Neural progenitor cell (in vitro differentiated cells): Measurements from ENCODE around the gene CDC26. TPM values are rescaled to one million over a fixed set of nuclear protein-coding genes. Genes with fewer than 3 reads are reported as not detected.
"Not testable (repeated sequence)": the region's sequence is repeated elsewhere in the genome, so short reads cannot be mapped to it uniquely, and the experiment has no call there.

ENCODE experiments used
- DNase-seq: peaks from one replicate; pipeline ENCODE4 v3.0.0-alpha.2; 2016; ENCODE audit warnings: low spot score
- H2AFZ ChIP-seq: fragments of 200-600 bp; sonication (generic); replicated peaks from 2 replicates; pipeline ENCODE4 v1.6.1; 2016; ENCODE audit warnings: antibody characterized with exemption
- H3F3A ChIP-seq: fragments of 200-600 bp; sonication (generic); 2 replicates; pipeline ENCODE4 v1.6.1; 2016; ENCODE audit warnings: antibody characterized with exemption, low read depth
- H3K27ac ChIP-seq: fragments of 200-600 bp; sonication (generic); 2 replicates; pipeline ENCODE4 v1.5.1; 2016; ENCODE audit warnings: mild to moderate bottlenecking
- H3K27me3 ChIP-seq: fragments of 200-600 bp; sonication (generic); 2 replicates; pipeline ENCODE4 v1.6.1; 2016; ENCODE audit warnings: mild to moderate bottlenecking, moderate library complexity
- H3K36me3 ChIP-seq: fragments of 200-600 bp; sonication (generic); 2 replicates; pipeline ENCODE4 v1.5.1; 2016
- H3K4me1 ChIP-seq: fragments of 200-600 bp; sonication (generic); 2 replicates; pipeline ENCODE4 v1.6.1; 2016; ENCODE audit warnings: mixed run types
- H3K4me2 ChIP-seq: fragments of 200-600 bp; sonication (generic); 2 replicates; pipeline ENCODE4 v1.6.1; 2016
- H3K4me3 ChIP-seq: fragments of 200-600 bp; sonication (generic); 2 replicates; pipeline ENCODE4 v1.5.1; 2016
- H3K79me2 ChIP-seq: fragments of 200-600 bp; sonication (generic); 2 replicates; pipeline ENCODE4 v1.6.1; 2016; ENCODE audit warnings: low read depth
- H3K9ac ChIP-seq: fragments of 200-600 bp; sonication (generic); 2 replicates; pipeline ENCODE4 v1.6.1; 2016
- H3K9me3 ChIP-seq: fragments of 200-600 bp; sonication (generic); 2 replicates; pipeline ENCODE4 v1.5.1; 2016; ENCODE audit warnings: low read depth
- H4K20me1 ChIP-seq: fragments of 200-600 bp; sonication (generic); 2 replicates; pipeline ENCODE4 v1.6.1; 2016; ENCODE audit warnings: low read depth
- H3K27ac Mint-ChIP-seq: 3 replicates; pipeline ENCODE4 v1.8.0; 2021; ENCODE audit warnings: mixed read lengths
- H3K27me3 Mint-ChIP-seq: 2 replicates; pipeline ENCODE4 v1.8.0; 2022; ENCODE audit warnings: low read depth, mild to moderate bottlenecking, inconsistent platforms, moderate library complexity, mixed read lengths; ENCODE audit not compliant: insufficient read depth
- H3K36me3 Mint-ChIP-seq: 3 replicates; pipeline ENCODE4 v1.8.0; 2021; ENCODE audit warnings: mixed read lengths
- H3K4me1 Mint-ChIP-seq: 3 replicates; pipeline ENCODE4 v1.8.0; 2021; ENCODE audit warnings: mixed read lengths
- H3K4me3 Mint-ChIP-seq: 3 replicates; pipeline ENCODE4 v1.8.0; 2021; ENCODE audit warnings: mild to moderate bottlenecking, moderate library complexity, mixed read lengths
- H3K9me3 Mint-ChIP-seq: 3 replicates; pipeline ENCODE4 v1.8.0; 2020; ENCODE audit warnings: mixed read lengths
- CTCF ChIP-seq: fragments of 200-600 bp; sonication (generic); IDR thresholded peaks from 2 replicates; pipeline ENCODE4 v1.5.1; 2017; ENCODE audit warnings: antibody characterized with exemption, mild to moderate bottlenecking
- EZH2 ChIP-seq: fragments of 200-600 bp; sonication (generic); IDR thresholded peaks from 2 replicates; pipeline ENCODE4 v1.6.1; 2017; ENCODE audit warnings: antibody characterized with exemption, mild to moderate bottlenecking, moderate library complexity
- EZH2phosphoT487 ChIP-seq: fragments of 200-600 bp; sonication (generic); IDR thresholded peaks from 2 replicates; pipeline ENCODE4 v1.6.1; 2017; ENCODE audit warnings: antibody characterized with exemption
- total RNA-seq: library from RNA; depleted of rRNA; stranded (reverse); fragments of >200 nt; gene quantifications from 2 replicates; pipeline ENCODE4 v1.2.3, GENCODE V29; 2015; ENCODE audit warnings: low replicate concordance

The CDC26 gene
- total RNA-seq, 1 donor from 2014 or later, result 94.4 TPM

- TF ChIP-seq CTCF, result no peak
- no peak for TF ChIP-seq EZH2phosphoT487
- TF ChIP-seq EZH2, result no peak
- H3K4me3 ChIP-seq, result no peak overlapping the region
- no peaks in the 10 kb centered on the region for H3K4me1 ChIP-seq
- no peaks in the 10 kb centered on the region for H3K9me3 ChIP-seq
- no peaks in the 10 kb centered on the region for H4K20me1 ChIP-seq
- Mint-ChIP-seq H3K36me3 (peaks cover 27% of the 10 kb centered on the region), H3K9me3 (no peaks in the 10 kb centered on the region), H3K4me3 (no peak overlapping the region), H3K4me1 (no peaks in the 10 kb centered on the region), H3K27me3 (no peaks in the 10 kb centered on the region), H3K27ac (no peak overlapping the region)
- peaks cover 3% of the 10 kb centered on the region for H3K36me3 ChIP-seq
- no peaks in the 10 kb centered on the region for H3F3A ChIP-seq
- no peaks in the 10 kb centered on the region for H3K27me3 ChIP-seq
- no peak for DNase-seq
- H3K9ac ChIP-seq, result no peak overlapping the region
- no peak overlapping the region for H2AFZ ChIP-seq
- H3K4me2 ChIP-seq, result no peak overlapping the region
- H3K27ac ChIP-seq, result no peak overlapping the region
- H3K79me2 ChIP-seq, result no peaks in the 10 kb centered on the region
Observed at GRCh38 chr9:113257863-113258262, 17.5 kb downstream of the CDC26 start.

- TF ChIP-seq CTCF, result no peak
- TF ChIP-seq EZH2phosphoT487, result no peak
- TF ChIP-seq EZH2, result no peak
- Histone ChIP-seq H4K20me1 (no peaks in the 10 kb centered on the region), H3K27ac (no peak overlapping the region), H3K4me2 (no peak overlapping the region), H3K4me1 (no peaks in the 10 kb centered on the region), H3K36me3 (peaks cover 3% of the 10 kb centered on the region), H3F3A (no peaks in the 10 kb centered on the region), H3K9ac (no peak overlapping the region), H3K9me3 (no peaks in the 10 kb centered on the region), H3K4me3 (no peak overlapping the region), H3K79me2 (no peaks in the 10 kb centered on the region), H2AFZ (no peak overlapping the region), H3K27me3 (no peaks in the 10 kb centered on the region)
- H3K4me1 Mint-ChIP-seq, result no peaks in the 10 kb centered on the region
- H3K4me3 Mint-ChIP-seq, result no peak overlapping the region
- DNase-seq, result no peak
- no peak overlapping the region for H3K27ac Mint-ChIP-seq
- no peaks in the 10 kb centered on the region for H3K27me3 Mint-ChIP-seq
- H3K9me3 Mint-ChIP-seq, result peaks cover 4% of the 10 kb centered on the region
- H3K36me3 Mint-ChIP-seq, result peaks cover 23% of the 10 kb centered on the region
Observed at GRCh38 chr9:113255438-113255837, 19.9 kb downstream of the CDC26 start.

DNA sequence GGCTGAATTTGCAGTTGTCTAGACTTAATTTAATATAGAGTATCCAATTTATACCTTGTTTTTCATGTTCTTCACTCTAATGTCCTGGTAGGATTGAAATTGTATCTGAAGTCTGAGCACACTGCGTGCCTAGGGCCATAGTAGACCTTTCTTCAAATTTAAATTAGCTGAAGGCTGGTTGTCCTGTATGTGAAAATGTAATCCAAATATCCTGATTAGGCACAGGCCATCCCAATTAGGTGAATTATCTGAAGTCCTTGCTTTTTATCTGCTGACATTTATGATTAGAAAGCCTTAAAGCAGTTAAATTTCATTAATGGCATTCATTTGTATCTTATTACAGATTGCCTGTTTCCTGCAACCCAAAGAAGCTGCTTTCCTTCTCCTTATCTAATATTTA is 20.4 kb downstream of the CDC26 start:
- Histone ChIP-seq H3K9me3 (no peaks in the 10 kb centered on the region), H3K4me1 (no peaks in the 10 kb centered on the region), H2AFZ (no peak overlapping the region), H3K79me2 (no peaks in the 10 kb centered on the region), H3K27ac (no peak overlapping the region), H4K20me1 (no peaks in the 10 kb centered on the region), H3K36me3 (peaks cover 3% of the 10 kb centered on the region), H3K9ac (no peak overlapping the region), H3K4me3 (no peak overlapping the region), H3K4me2 (no peak overlapping the region), H3F3A (no peaks in the 10 kb centered on the region), H3K27me3 (no peaks in the 10 kb centered on the region)
- DNase-seq, result no peak
- Mint-ChIP-seq H3K4me1 (no peaks in the 10 kb centered on the region), H3K36me3 (peaks cover 18% of the 10 kb centered on the region), H3K9me3 (peaks cover 4% of the 10 kb centered on the region), H3K4me3 (no peak overlapping the region), H3K27me3 (no peaks in the 10 kb centered on the region), H3K27ac (no peak overlapping the region)
- TF ChIP-seq EZH2phosphoT487 (no peak), CTCF (no peak), EZH2 (no peak)

- no peak overlapping the region for H3K4me3 ChIP-seq
- no peaks in the 10 kb centered on the region for H3K36me3 ChIP-seq
- TF ChIP-seq CTCF (no peak), EZH2phosphoT487 (no peak), EZH2 (no peak)
- no peak for DNase-seq
- H4K20me1 ChIP-seq, result no peaks in the 10 kb centered on the region
- no peak overlapping the region for H3K27ac Mint-ChIP-seq
- H3K4me1 ChIP-seq, result no peaks in the 10 kb centered on the region
- no peaks in the 10 kb centered on the region for H3K27me3 ChIP-seq
- H3K79me2 ChIP-seq, result no peaks in the 10 kb centered on the region
- peaks cover 13% of the 10 kb centered on the region for H3K36me3 Mint-ChIP-seq
- no peak overlapping the region for H3K9ac ChIP-seq
- peaks cover 11% of the 10 kb centered on the region for H3K9me3 Mint-ChIP-seq
- H3K4me3 Mint-ChIP-seq, result no peak overlapping the region
- H3K4me1 Mint-ChIP-seq, result no peaks in the 10 kb centered on the region
- H3K4me2 ChIP-seq, result no peak overlapping the region
- no peak overlapping the region for H2AFZ ChIP-seq
- H3K27ac ChIP-seq, result no peak overlapping the region
- H3F3A ChIP-seq, result no peaks in the 10 kb centered on the region
- peaks cover 2% of the 10 kb centered on the region for H3K27me3 Mint-ChIP-seq
- no peaks in the 10 kb centered on the region for H3K9me3 ChIP-seq
Observed at GRCh38 chr9:113250807-113251206, 24.6 kb downstream of the CDC26 start.

- not testable (repeated sequence) for H3K27me3 ChIP-seq, H3K79me2 ChIP-seq, H3K4me2 ChIP-seq, H3K27me3 Mint-ChIP-seq, H3K9ac ChIP-seq, DNase-seq, H3F3A ChIP-seq, H3K4me3 Mint-ChIP-seq, H3K27ac Mint-ChIP-seq, H3K4me1 Mint-ChIP-seq, H3K4me3 ChIP-seq, H3K36me3 ChIP-seq, H2AFZ ChIP-seq, H3K4me1 ChIP-seq, H3K27ac ChIP-seq, H4K20me1 ChIP-seq, H3K9me3 ChIP-seq
- Mint-ChIP-seq H3K36me3 (peaks cover 13% of the 10 kb centered on the region), H3K9me3 (peaks cover 11% of the 10 kb centered on the region)
Observed at GRCh38 chr9:113249661-113250060, 25.7 kb downstream of the CDC26 start.
